ENCODE results near the gene MX2. TPM values are rescaled to one million over a fixed set of nuclear protein-coding genes. Genes with fewer than 3 reads are reported as not detected.

Gene MX2
- total and polyA plus RNA-seq, 10 of the 15 experiments (the other 5 are each of a cell fraction or from before 2014, with no cell fraction given), result 10.5 to 167 (median 46.1) TPM

- TF ChIP-seq ZNF592 (IDR thresholded peaks at IDR 0.05), result no peak
- peak; percentile 85 for TF ChIP-seq HDAC6 (IDR thresholded peaks at IDR 0.05; ENCODE audit: unreplicated experiment)
- no peak for TF ChIP-seq ZZZ3 (IDR thresholded peaks at IDR 0.05; ENCODE audit: control insufficient read depth, insufficient read length, low read depth)
- peak; percentile 38; the same call in 1 of the 2 replicates for TF ChIP-seq CREM (IDR thresholded peaks at IDR 0.05; ENCODE audit: low read depth)
- TF ChIP-seq CHD4 (IDR thresholded peaks at IDR 0.05), result no peak
- peak; percentile 58; the same call in 1 of the 2 replicates for TF ChIP-seq IRF5 (IDR thresholded peaks at IDR 0.05; ENCODE audit: borderline replicate concordance)
- TF ChIP-seq FOS (IDR thresholded peaks at IDR 0.05; ENCODE audit: borderline replicate concordance, extremely low read depth, insufficient read length), result no peak
- TF ChIP-seq TCF12 (IDR thresholded peaks at IDR 0.05; ENCODE audit: low read depth, low read length), result peak; percentile 87; the same call in 1 of the 2 replicates
- no peak for TF ChIP-seq NR2C2 (IDR thresholded peaks at IDR 0.05; ENCODE audit: borderline replicate concordance, control insufficient read depth, insufficient read length, low read depth)
- TF ChIP-seq ZBTB11 (CRISPR knock-in tag; IDR thresholded peaks at IDR 0.05), result no peak
- peak; percentile 90 for TF ChIP-seq TCF3 (IDR thresholded peaks at IDR 0.05; ENCODE audit: borderline replicate concordance, insufficient read depth, low read depth, low read length)
- TF ChIP-seq HDAC2 (IDR thresholded peaks at IDR 0.05), result no peak
- TF ChIP-seq PAX8 (IDR thresholded peaks at IDR 0.05), result no peak
- TF ChIP-seq NKRF (conservative IDR thresholded peaks at IDR 0.05), result 0 out of 2 replicates have a peak, but pooled peaks have one; percentile 25
- no peak for TF ChIP-seq ZNF207 (IDR thresholded peaks at IDR 0.05; ENCODE audit: borderline replicate concordance)
- no peak; the same call in 1 of the 2 replicates for TF ChIP-seq HCFC1 (IDR thresholded peaks at IDR 0.05; ENCODE audit: low read length)
- TF ChIP-seq WRNIP1 (IDR thresholded peaks at IDR 0.05; ENCODE audit: borderline replicate concordance, low read depth, low read length), result no peak
These were observed 64.3 kb downstream of the MX2 start, which contains the start of gene MX1 (continued) for GRCh38 chr21:41425954-41426675.

Measured in GM12878 (cell line).